Activated CD4-positive, alpha-beta T cell treated with anti-CD3 and anti-CD28 coated beads for 36 hours (primary cell): Measurements from ENCODE around the gene SCN1A. TPM values are rescaled to one million over a fixed set of nuclear protein-coding genes. Genes with fewer than 3 reads are reported as not detected.
"Not testable (repeated sequence)": the region's sequence is repeated elsewhere in the genome, so short reads cannot be mapped to it uniquely, and the experiment has no call there.

Experiments used
- ATAC-seq: fragments of 200-7000 bp; cut with Tn5 transposase; one replicate; pipeline ENCODE4 v1.10.0; 2021; ENCODE audit warnings: mild to moderate bottlenecking, moderate library complexity
- CTCF ChIA-PET: fragments of 350-600 bp; sonication (Branson Sonifier 250); formaldehyde crosslinking; loops from one replicate; lab custom pipeline; 2021; ENCODE audit warnings: antibody characterized with exemption; lab: Charles Lee
- POLR2A ChIA-PET: fragments of 350-600 bp; sonication (Branson Sonifier 250); formaldehyde crosslinking; loops from one replicate; lab custom pipeline; 2021; ENCODE audit warnings: antibody characterized with exemption, inconsistent platforms; lab: Charles Lee
- DNase-seq: peaks from one replicate; pipeline ENCODE4 v3.0.0-alpha.2; 2020
- H3K27ac Mint-ChIP-seq: one replicate; pipeline ENCODE4 v1.8.0; 2021; ENCODE audit warnings: mixed read lengths
- H3K27me3 Mint-ChIP-seq: one replicate; pipeline ENCODE4 v1.8.0; 2021; ENCODE audit warnings: mixed read lengths
- H3K36me3 Mint-ChIP-seq: one replicate; pipeline ENCODE4 v1.8.0; 2021; ENCODE audit warnings: low read depth, mixed read lengths
- H3K4me1 Mint-ChIP-seq: one replicate; pipeline ENCODE4 v1.8.0; 2021; ENCODE audit warnings: mixed read lengths
- H3K4me3 Mint-ChIP-seq: one replicate; pipeline ENCODE4 v1.8.0; 2021; ENCODE audit warnings: mild to moderate bottlenecking, moderate library complexity, mixed read lengths
- H3K9me3 Mint-ChIP-seq: one replicate; pipeline ENCODE4 v1.8.0; 2021; ENCODE audit warnings: low read depth, mixed read lengths
- intact Hi-C, 2 experiments: fragments of 100-400 bp; cut with DNase I in 1 of 2; cut with micrococcal nuclease in 1 of 2; formaldehyde crosslinking; loops; one replicate each; pipeline versions ENCODE4 v1.14.2 to v1.15.1; 2022 to 2024; cut with DNase I, micrococcal nuclease
- total RNA-seq, 2 experiments: library from RNA; stranded (reverse); gene quantifications; one replicate each; pipeline ENCODE4 v1.2.3, GENCODE V29; 2021

Gene SCN1A
- total RNA-seq, 2 experiments from 2014 or later, result not detected

DNA sequence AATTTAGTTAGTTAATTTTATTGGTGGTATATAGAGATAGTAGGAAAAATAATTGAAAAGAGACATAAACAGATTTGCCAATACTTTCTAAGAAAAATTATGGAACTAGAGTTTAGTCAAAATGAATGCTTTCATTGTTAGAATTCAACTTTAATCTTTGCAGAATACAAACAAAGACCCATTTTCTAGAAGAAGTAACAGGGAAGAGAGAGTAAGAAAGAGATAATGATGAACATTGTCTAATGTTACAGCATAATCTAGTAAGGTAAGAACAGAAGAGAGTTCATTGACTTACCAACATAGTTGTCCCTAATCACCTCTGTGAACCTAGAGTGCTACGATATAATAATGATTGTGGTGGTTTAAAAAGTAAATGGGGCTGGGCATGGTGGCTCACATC lies 23.7 kb downstream of the SCN1A start:
- no peak overlapping the region for H3K27ac Mint-ChIP-seq
- CTCF ChIA-PET, result no interaction called here
- ATAC-seq, result no peak

DNA sequence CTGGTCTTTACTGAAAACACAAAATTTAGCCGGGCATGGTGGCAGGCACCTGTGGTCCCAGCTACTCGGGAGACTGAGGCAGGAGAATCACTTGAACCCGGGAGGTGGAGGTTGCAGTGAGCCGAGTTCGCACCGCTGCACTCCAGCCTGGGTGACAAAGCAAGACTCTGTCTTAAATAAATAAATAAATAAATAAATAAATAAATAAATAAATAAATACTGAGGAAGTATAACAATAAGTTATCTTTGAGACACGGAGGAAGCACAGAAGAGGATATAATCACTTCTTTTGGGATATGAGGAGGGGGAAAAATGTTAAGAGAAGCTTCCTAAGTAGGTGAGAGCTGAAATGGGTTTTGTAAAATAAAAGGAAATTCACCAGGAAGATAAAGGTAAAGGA lies 24.5 kb downstream of the SCN1A start:
- ATAC-seq, H3K27ac Mint-ChIP-seq, intact Hi-C loops, POLR2A ChIA-PET, H3K9me3 Mint-ChIP-seq, H3K27me3 Mint-ChIP-seq, H3K36me3 Mint-ChIP-seq, CTCF ChIA-PET, H3K4me3 Mint-ChIP-seq, DNase-seq, H3K4me1 Mint-ChIP-seq: not testable (repeated sequence)

More for the DNA sequence above, 23.7 kb downstream of the SCN1A start:
- H3K27me3 Mint-ChIP-seq, result no peaks in the 10 kb centered on the region
- intact Hi-C loops, result no loop called here
- H3K4me1 Mint-ChIP-seq, result no peaks in the 10 kb centered on the region
- no peak for DNase-seq
- no peaks in the 10 kb centered on the region for H3K36me3 Mint-ChIP-seq
- H3K4me3 Mint-ChIP-seq, result no peak overlapping the region
- H3K9me3 Mint-ChIP-seq, result peaks cover 5% of the 10 kb centered on the region
- POLR2A ChIA-PET, result no interaction called here

- no peak overlapping the region for H3K27ac Mint-ChIP-seq
- H3K4me3 Mint-ChIP-seq, result no peak overlapping the region
- H3K27me3 Mint-ChIP-seq, result peaks cover 4% of the 10 kb centered on the region
- ChIA-PET POLR2A (no interaction called here), CTCF (interaction anchor here (1.3 to 1.8 kb wide), 2 partner anchors 34 to 37 kb away, joined by 3 to 4 read pairs; partner anchors contain the start of gene SCN1A)
- H3K36me3 Mint-ChIP-seq, result no peaks in the 10 kb centered on the region
- no peak for ATAC-seq
- H3K9me3 Mint-ChIP-seq, result no peaks in the 10 kb centered on the region
- no peaks in the 10 kb centered on the region for H3K4me1 Mint-ChIP-seq
- no peak for DNase-seq
- intact Hi-C loops, result no loop called here
Measured at GRCh38 chr2:166094325-166094724, 33.5 kb downstream of the SCN1A start.

- Mint-ChIP-seq H3K27me3 (peaks cover 3% of the 10 kb centered on the region), H3K36me3 (no peaks in the 10 kb centered on the region), H3K4me3 (no peak overlapping the region), H3K9me3 (no peaks in the 10 kb centered on the region), H3K27ac (no peak overlapping the region), H3K4me1 (no peaks in the 10 kb centered on the region)
- no peak for ATAC-seq
- ChIA-PET CTCF (interaction anchor here (1.8 kb wide), 1 partner anchor 35 kb away, joined by 4 read pairs; the partner anchor contains the start of gene SCN1A), POLR2A (no interaction called here)
- no peak for DNase-seq
- intact Hi-C loops, result no loop called here
Measured at GRCh38 chr2:166092889-166093288, 34.9 kb downstream of the SCN1A start.

- H3K9me3 Mint-ChIP-seq, result no peaks in the 10 kb centered on the region
- ChIA-PET POLR2A (no interaction called here), CTCF (no interaction called here)
- no peaks in the 10 kb centered on the region for H3K4me1 Mint-ChIP-seq
- ATAC-seq (no peak), DNase-seq (no peak)
- H3K36me3 Mint-ChIP-seq, result no peaks in the 10 kb centered on the region
- intact Hi-C loops, result no loop called here
- H3K4me3 Mint-ChIP-seq, result no peak overlapping the region
- peaks cover 3% of the 10 kb centered on the region for H3K27me3 Mint-ChIP-seq
- H3K27ac Mint-ChIP-seq, result no peak overlapping the region
Measured at GRCh38 chr2:166091439-166091838, 36.4 kb downstream of the SCN1A start.

DNA sequence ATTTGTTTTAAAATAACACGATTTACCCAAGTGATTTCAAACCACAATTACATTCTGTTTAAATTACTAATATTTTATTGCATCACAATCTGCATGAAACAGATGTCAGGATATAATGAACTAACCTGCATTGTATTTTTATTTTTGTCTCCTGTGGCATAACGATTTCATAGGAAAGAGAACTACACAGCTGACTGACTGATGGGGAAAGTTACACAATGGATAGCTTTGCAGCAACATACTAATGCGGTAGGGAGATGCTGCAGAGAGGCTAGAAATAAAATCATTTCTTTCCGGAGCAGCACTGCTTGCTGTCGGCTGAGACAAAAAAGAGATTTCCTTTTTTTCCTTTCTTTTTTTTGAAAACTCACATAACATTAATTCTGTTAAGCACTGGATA lies 36.9 kb downstream of the SCN1A start:
- DNase-seq (no peak), ATAC-seq (no peak)
- Mint-ChIP-seq H3K9me3 (no peaks in the 10 kb centered on the region), H3K4me1 (no peaks in the 10 kb centered on the region), H3K27me3 (peaks cover 3% of the 10 kb centered on the region), H3K36me3 (no peaks in the 10 kb centered on the region), H3K27ac (no peak overlapping the region), H3K4me3 (no peak overlapping the region)
- POLR2A ChIA-PET, result no interaction called here
- CTCF ChIA-PET, result no interaction called here
- intact Hi-C loops, result no loop called here

GRCh38 chr2:166090346-166090745 lies 37.5 kb downstream of the SCN1A start:
- ChIA-PET POLR2A (no interaction called here), CTCF (no interaction called here)
- Mint-ChIP-seq H3K9me3 (no peaks in the 10 kb centered on the region), H3K36me3 (no peaks in the 10 kb centered on the region), H3K4me3 (no peak overlapping the region), H3K27me3 (peaks cover 3% of the 10 kb centered on the region), H3K27ac (no peak overlapping the region), H3K4me1 (no peaks in the 10 kb centered on the region)
- intact Hi-C loops, result no loop called here
- ATAC-seq, result no peak
- DNase-seq, result no peak

GRCh38 chr2:166088634-166089033 lies 39.2 kb downstream of the SCN1A start:
- Mint-ChIP-seq H3K9me3 (no peaks in the 10 kb centered on the region), H3K4me1 (no peaks in the 10 kb centered on the region), H3K4me3 (no peak overlapping the region), H3K27me3 (peaks cover 3% of the 10 kb centered on the region), H3K27ac (no peak overlapping the region), H3K36me3 (no peaks in the 10 kb centered on the region)
- ChIA-PET POLR2A (no interaction called here), CTCF (no interaction called here)
- no peak for DNase-seq
- no peak for ATAC-seq
- intact Hi-C loops, result no loop called here

DNA sequence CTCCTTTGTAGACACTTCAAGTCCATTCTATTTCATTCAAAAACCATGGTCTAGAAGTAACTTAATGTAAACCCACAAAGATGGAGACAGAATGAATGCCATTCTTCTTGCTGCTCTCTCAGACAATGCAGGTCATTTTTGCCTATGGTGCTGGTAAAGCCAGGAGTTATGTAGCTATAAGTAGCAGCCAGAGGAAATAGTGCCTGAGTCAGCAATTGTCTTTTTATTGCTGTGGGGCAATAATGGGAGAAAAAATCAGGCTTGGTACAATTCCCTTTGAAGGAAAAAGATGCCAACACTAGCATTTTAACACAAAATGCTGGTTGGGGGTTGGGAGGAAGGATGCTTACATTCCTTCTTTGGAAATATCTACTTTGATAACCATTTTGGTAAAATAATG lies 43.5 kb downstream of the SCN1A start:
- no peaks in the 10 kb centered on the region for H3K9me3 Mint-ChIP-seq
- no peak for DNase-seq
- ChIA-PET CTCF (no interaction called here), POLR2A (no interaction called here)
- intact Hi-C loops, result no loop called here
- H3K4me3 Mint-ChIP-seq, result no peak overlapping the region
- ATAC-seq, result no peak
- H3K27ac Mint-ChIP-seq, result no peak overlapping the region
- H3K27me3 Mint-ChIP-seq, result peaks cover 2% of the 10 kb centered on the region
- H3K4me1 Mint-ChIP-seq, result no peaks in the 10 kb centered on the region
- no peaks in the 10 kb centered on the region for H3K36me3 Mint-ChIP-seq

GRCh38 chr2:166082736-166083135 lies 45.1 kb downstream of the SCN1A start:
- Mint-ChIP-seq H3K36me3 (no peaks in the 10 kb centered on the region), H3K27me3 (peaks cover 3% of the 10 kb centered on the region), H3K9me3 (no peaks in the 10 kb centered on the region), H3K27ac (no peak overlapping the region), H3K4me3 (no peak overlapping the region), H3K4me1 (no peaks in the 10 kb centered on the region)
- CTCF ChIA-PET, result interaction anchor here (0.6 kb wide), 1 partner anchor 15 kb away, joined by 3 read pairs; no protein-coding TSS in a partner anchor
- DNase-seq, result no peak
- no peak for ATAC-seq
- POLR2A ChIA-PET, result no interaction called here
- intact Hi-C loops, result no loop called here

DNA sequence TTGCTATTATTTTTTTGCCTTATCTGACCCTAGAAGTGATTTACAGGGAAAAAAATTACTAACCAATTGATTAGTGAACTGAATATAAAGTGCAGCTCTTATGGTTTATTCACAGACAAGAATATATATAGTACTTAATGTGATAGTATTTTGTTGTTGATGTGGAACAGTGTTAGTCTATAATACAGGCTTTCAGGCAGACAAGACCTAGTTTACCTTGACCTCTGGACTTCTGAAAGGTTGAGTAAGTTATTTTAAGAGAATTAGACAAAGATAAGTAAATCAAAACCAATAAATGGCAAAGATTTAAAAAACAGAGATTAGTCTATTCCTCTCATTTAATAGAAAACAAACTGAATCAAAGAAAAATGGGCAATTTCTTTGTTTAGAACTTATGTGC lies 46.0 kb downstream of the SCN1A start:
- H3K9me3 Mint-ChIP-seq, result no peaks in the 10 kb centered on the region

DNA sequence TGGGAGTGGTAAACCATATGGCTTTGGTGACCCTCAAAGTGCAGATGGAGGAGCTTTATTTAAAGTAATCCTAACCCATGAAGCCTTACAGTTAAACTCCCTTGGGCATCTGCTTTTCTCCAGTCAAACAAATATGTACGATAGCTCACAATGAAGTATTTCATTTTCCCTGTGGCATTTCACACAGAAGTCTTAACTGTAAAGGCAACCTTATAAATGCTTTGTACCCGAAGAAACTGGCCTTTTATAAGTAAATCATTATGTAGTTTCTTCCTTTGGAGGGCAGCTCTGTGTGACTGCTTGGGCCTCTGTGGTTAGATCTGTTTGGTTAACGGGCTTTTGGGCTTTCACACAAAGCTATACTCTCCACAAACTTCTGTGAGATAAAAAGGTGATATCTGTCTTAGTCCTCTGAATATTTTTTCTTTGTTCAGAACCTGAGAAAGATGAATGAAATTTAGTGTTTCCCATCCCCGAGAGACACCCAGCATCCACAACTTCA lies 46.6 kb downstream of the SCN1A start:
- POLR2A ChIA-PET, result no interaction called here
- ATAC-seq, result no peak

More for the DNA sequence above, 46.0 kb downstream of the SCN1A start:
- no peaks in the 10 kb centered on the region for H3K36me3 Mint-ChIP-seq
- POLR2A ChIA-PET, result no interaction called here
- CTCF ChIA-PET, result no interaction called here
- H3K27ac Mint-ChIP-seq, result no peak overlapping the region
- no peak overlapping the region for H3K4me3 Mint-ChIP-seq
- intact Hi-C loops, result no loop called here
- DNase-seq (no peak), ATAC-seq (no peak)
- no peaks in the 10 kb centered on the region for H3K4me1 Mint-ChIP-seq
- peaks cover 5% of the 10 kb centered on the region for H3K27me3 Mint-ChIP-seq

More for the DNA sequence above, 46.6 kb downstream of the SCN1A start:
- H3K4me1 Mint-ChIP-seq, result no peaks in the 10 kb centered on the region
- DNase-seq, result no peak
- H3K4me3 Mint-ChIP-seq, result no peak overlapping the region
- H3K27ac Mint-ChIP-seq, result no peak overlapping the region
- H3K9me3 Mint-ChIP-seq, result no peaks in the 10 kb centered on the region
- H3K36me3 Mint-ChIP-seq, result no peaks in the 10 kb centered on the region
- intact Hi-C loops, result no loop called here
- CTCF ChIA-PET, result no interaction called here
- H3K27me3 Mint-ChIP-seq, result peaks cover 5% of the 10 kb centered on the region
